GM12878 (cell line): ENCODE results near the gene SURF6. TPM values are rescaled to one million over a fixed set of nuclear protein-coding genes. Genes with fewer than 3 reads are reported as not detected.

Experiments used
- ATAC-seq: fragments of 200-7000 bp; cut with Tn5 transposase; 3 replicates; pipeline ENCODE4 v1.9.1; 2020; ENCODE audit warnings: mild to moderate bottlenecking, moderate library complexity
- BruUV-seq: library from RNA; stranded (reverse); fragments of 400-500 nt; replicated peaks from 2 replicates; lab custom pipeline; 2021; lab: Mats Ljungman, UMichigan
- CTCF ChIA-PET: fragments of 300-600 bp; sonication (Branson Sonifier 250); formaldehyde crosslinking; extraction: SDS; loops from one replicate; lab custom pipeline; 2021; ENCODE audit warnings: inconsistent platforms; lab: Yijun Ruan, JAX
- POLR2A ChIA-PET: fragments of 350-600 bp; formaldehyde crosslinking; extraction: SDS; loops from one replicate; lab custom pipeline; 2021; ENCODE audit warnings: inconsistent platforms; lab: Charles Lee
- RAD21 ChIA-PET: fragments of 300-600 bp; sonication (Branson Sonifier 250); formaldehyde crosslinking; loops from one replicate; lab custom pipeline; 2023; ENCODE audit warnings: antibody characterized with exemption; ENCODE audit not compliant: unreplicated experiment; lab: Charles Lee
- SMC1A ChIA-PET: fragments of 300-600 bp; sonication (Branson Sonifier 250); formaldehyde crosslinking; loops from one replicate; lab custom pipeline; 2023; ENCODE audit not compliant: unreplicated experiment, uncharacterized antibody; lab: Charles Lee
- DNase-seq: peaks from one replicate; pipeline ENCODE4 v3.0.0-alpha.2; 2011; ENCODE audit warnings: low read depth, low spot score
- FAIRE-seq: peaks from 3 replicates; lab custom pipeline; 2011; peaks lifted over from hg19 to GRCh38; lab: Jason Lieb, UNC
- H2AFZ ChIP-seq: 2 replicates; pipeline ENCODE4 v1.6.0; 2011; ENCODE audit warnings: low read depth, low read length, control low read depth; ENCODE audit not compliant: control insufficient read depth
- H3K27ac ChIP-seq: 2 replicates; pipeline ENCODE4 v1.5.1; 2011; ENCODE audit warnings: control low read depth; ENCODE audit not compliant: control insufficient read depth, insufficient read depth
- H3K27me3 ChIP-seq, 2 experiments: replicated peaks in 1 of 2; 2 replicates each; pipeline versions ENCODE4 v1.6.0 to v1.6.1; 2011; ENCODE audit warnings: low read length in 1 of 2; ENCODE audit not compliant: control insufficient read depth in 2 of 2, insufficient read depth in 2 of 2
- H3K36me3 ChIP-seq, 2 experiments: 2 replicates each; pipeline ENCODE4 v1.5.1; 2011; ENCODE audit warnings: low read length in 1 of 2; ENCODE audit not compliant: control insufficient read depth in 2 of 2, insufficient read depth in 2 of 2
- H3K4me1 ChIP-seq: 2 replicates; pipeline ENCODE4 v1.6.1; 2011; ENCODE audit warnings: mild to moderate bottlenecking, low read length, moderate library complexity, mixed read lengths; ENCODE audit not compliant: control insufficient read depth, insufficient read depth
- H3K4me2 ChIP-seq: 2 replicates; pipeline ENCODE4 v1.6.0; 2011; ENCODE audit warnings: control low read depth; ENCODE audit not compliant: control insufficient read depth, insufficient read depth
- H3K4me3 ChIP-seq: fragments of 200-600 bp; sonication (generic); 2 replicates; pipeline ENCODE4 v1.5.1; 2016
- H3K79me2 ChIP-seq: 2 replicates; pipeline ENCODE4 v1.6.0; 2011; ENCODE audit warnings: low read length; ENCODE audit not compliant: control insufficient read depth, insufficient read depth
- H3K9ac ChIP-seq: 2 replicates; pipeline ENCODE4 v1.8.0; 2011; ENCODE audit warnings: low read length, control low read depth, mixed read lengths; ENCODE audit not compliant: control insufficient read depth, insufficient read depth
- H3K9me3 ChIP-seq: replicated peaks from 3 replicates; pipeline ENCODE4 v1.5.1; 2011; ENCODE audit warnings: mild to moderate bottlenecking, low read length; ENCODE audit not compliant: control insufficient read depth, insufficient read depth
- H4K20me1 ChIP-seq: 2 replicates; pipeline ENCODE4 v1.6.0; 2011; ENCODE audit not compliant: control insufficient read depth, insufficient read depth
- ATF3 ChIP-seq: IDR thresholded peaks from 2 replicates; pipeline ENCODE4 v1.6.1; 2011; ENCODE audit warnings: low read depth, mild to moderate bottlenecking, low read length, moderate library complexity, borderline replicate concordance; ENCODE audit errors: extremely low read depth
- CBFB ChIP-seq: IDR thresholded peaks from 2 replicates; pipeline ENCODE4 v1.6.1; 2016; ENCODE audit warnings: antibody characterized with exemption, low read depth
- DPF2 ChIP-seq: fragments of 450-650 bp; IDR thresholded peaks from 2 replicates; pipeline ENCODE4 v1.6.1; 2017; ENCODE audit warnings: mild to moderate bottlenecking
- ESRRA ChIP-seq: IDR thresholded peaks from 2 replicates; pipeline ENCODE4 v1.6.1; 2012; ENCODE audit warnings: mild to moderate bottlenecking, low read length, improper control_type of control experiment
- JUNB ChIP-seq: IDR thresholded peaks from 2 replicates; pipeline ENCODE4 v1.6.1; 2016; ENCODE audit warnings: antibody characterized with exemption, mild to moderate bottlenecking
- RCOR1 ChIP-seq: conservative IDR thresholded peaks from 2 replicates; pipeline ENCODE4 v1.6.1; 2012; ENCODE audit warnings: low read depth, low read length, improper control_type of control experiment
- TARDBP ChIP-seq: IDR thresholded peaks from 2 replicates; pipeline ENCODE4 v1.6.1; 2016; ENCODE audit warnings: borderline replicate concordance
- ZNF384 ChIP-seq: IDR thresholded peaks from 2 replicates; pipeline ENCODE4 v1.6.1; 2012; ENCODE audit warnings: low read depth, mild to moderate bottlenecking, low read length, improper control_type of control experiment, borderline replicate concordance
- WGBS: methylation state at CpG from one replicate; pipeline ENCODE4 v1.1.6; 2016; ENCODE audit warnings: low lambda C conversion rate; ENCODE audit not compliant: insufficient replicate concordance, insufficient coverage; ENCODE audit errors: missing lambda C conversion rate; 5-methylcytosine and 5-hydroxymethylcytosine counted together
- in situ Hi-C: fragments of 300-500 bp; cut with MboI; formaldehyde crosslinking; loops from 9 replicates; pipeline ENCODE4 v1.14.3; 2018; ENCODE audit warnings: mixed read lengths
- intact Hi-C: fragments of 100-400 bp; cut with micrococcal nuclease; formaldehyde crosslinking; loops from one replicate; pipeline ENCODE4 v1.14.2; 2022; ENCODE audit not compliant: unreplicated experiment
- polyA plus RNA-seq, 11 experiments: library from polyadenylated mRNA; depleted of rRNA in 4 of 11; unstranded in 6 of 11; stranded (reverse) in 5 of 11; fragments of >200 nt; fragmentation: Nextera tagmentation in 4 of 11; fragmentation: Illumina TruSeq in 1 of 11; extraction: Ambion mirVana in 4 of 11; extraction: Trizol in 1 of 11; gene quantifications; 1 replicate in 1 of 11; 2 replicates in 10 of 11; pipeline versions ENCODE4 v1.2.1 to v1.2.3, GENCODE V29; 2011 to 2016; ENCODE audit warnings: inconsistent platforms in 2 of 11, missing spikeins in 2 of 11, low read depth in 1 of 11
- total RNA-seq, 4 experiments: library from RNA; depleted of rRNA in 3 of 4; stranded (reverse); fragments of >200 nt in 3 of 4; fragmentation: Illumina TruSeq in 1 of 4; extraction: Trizol in 1 of 4; gene quantifications; 2 replicates each; pipeline versions ENCODE4 v1.2.1 to v1.2.3, GENCODE V29; 2013 to 2021

Gene SURF6
- total and polyA plus RNA-seq, 10 of the 15 experiments (the other 5 are each of a cell fraction or from before 2014, with no cell fraction given): 2.2 to 27.2 (median 15.1) TPM

GRCh38 chr9:133374612-133375115, 38.7 kb upstream of the SURF6 start:
- RAD21 ChIA-PET: no interaction called here
- Histone ChIP-seq H3K9me3 (no peaks in the 10 kb centered on the region; the same call in 2 of the 3 replicates), H4K20me1 (peaks cover 16% of the 10 kb centered on the region), H3K4me2 (peak overlapping the region; percentile 83), H3K27ac (peak overlapping the region; percentile 78), H3K9ac (peak overlapping the region; percentile 93), H3K4me3 (peak overlapping the region; percentile 97), H3K79me2 (peaks cover 62% of the 10 kb centered on the region), H3K4me1 (peaks cover 22% of the 10 kb centered on the region), H3K36me3 (peaks cover 6 to 12% of the 10 kb centered on the region in 2 experiments; a peak in 3 of 4 replicates), H3K27me3 (no peaks in the 10 kb centered on the region), H2AFZ (no peak overlapping the region)
- no peak for ATAC-seq
- CTCF ChIA-PET: interaction anchor here (0.9 to 1.6 kb wide), 4 partner anchors 8 to 27 kb away, joined by 3 to 5 read pairs (median 4); partner anchors contain the start of genes MED22 and RPL7A
- intact Hi-C loops (loop anchor here (5.0 kb wide), 2 partner anchors 37 to 43 kb away; partner anchors contain the start of genes REXO4 and SURF6), in situ Hi-C loops (no loop called here)
- WGBS: 2% methylated on average over 12 of the region's 12 CpGs
- POLR2A ChIA-PET: interaction anchor here (0.6 to 1.7 kb wide), 5 partner anchors 14 to 486 kb away, joined by 3 to 9 read pairs (median 3); partner anchors contain the start of genes MED22 and RPL7A
- no peak for FAIRE-seq
- no peak for DNase-seq
- no peak for TF ChIP-seq RCOR1
- no peak for TF ChIP-seq DPF2
- TF ChIP-seq ZNF384: peak; percentile 8; the same call in 1 of the 2 replicates
- no peak for TF ChIP-seq ATF3
- no peak for TF ChIP-seq ESRRA
- no peak for TF ChIP-seq TARDBP
- TF ChIP-seq JUNB: peak; percentile 26; the same call in 1 of the 2 replicates
- no peak for TF ChIP-seq CBFB
- TSS peak; percentile 63 for BruUV-seq
- SMC1A ChIA-PET: interaction anchor here (0.7 to 1.3 kb wide), 4 partner anchors 11 to 47 kb away, joined by 3 to 5 read pairs (median 4); partner anchors contain the start of genes MED22, RPL7A and SURF2
